ENCODE results near the gene GALR1.

DNA sequence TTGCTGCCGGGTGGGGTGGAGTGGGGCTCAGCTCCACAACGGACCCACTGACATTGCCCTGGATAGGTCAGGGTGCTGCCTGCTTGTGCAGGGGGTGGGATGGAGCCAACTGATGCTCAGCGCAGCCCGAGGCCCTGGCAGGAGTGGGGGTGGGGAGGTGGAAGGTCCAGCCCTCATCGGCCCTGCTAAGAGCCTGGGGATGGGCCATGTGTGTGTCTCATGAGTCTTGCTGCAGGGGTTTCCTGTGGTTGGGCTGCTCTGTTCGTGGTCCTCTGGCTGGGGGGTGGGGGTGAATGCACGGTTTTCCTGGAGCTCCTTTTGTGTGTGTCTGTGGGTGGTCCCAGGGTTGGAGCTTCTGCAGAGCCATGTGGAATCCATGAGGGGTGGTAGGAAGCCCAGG is 39.4 kb upstream of the GALR1 start:
- no peak for TF ChIP-seq POLR2A (IDR thresholded peaks at IDR 0.05)
- TF ChIP-seq, protein P1, sequence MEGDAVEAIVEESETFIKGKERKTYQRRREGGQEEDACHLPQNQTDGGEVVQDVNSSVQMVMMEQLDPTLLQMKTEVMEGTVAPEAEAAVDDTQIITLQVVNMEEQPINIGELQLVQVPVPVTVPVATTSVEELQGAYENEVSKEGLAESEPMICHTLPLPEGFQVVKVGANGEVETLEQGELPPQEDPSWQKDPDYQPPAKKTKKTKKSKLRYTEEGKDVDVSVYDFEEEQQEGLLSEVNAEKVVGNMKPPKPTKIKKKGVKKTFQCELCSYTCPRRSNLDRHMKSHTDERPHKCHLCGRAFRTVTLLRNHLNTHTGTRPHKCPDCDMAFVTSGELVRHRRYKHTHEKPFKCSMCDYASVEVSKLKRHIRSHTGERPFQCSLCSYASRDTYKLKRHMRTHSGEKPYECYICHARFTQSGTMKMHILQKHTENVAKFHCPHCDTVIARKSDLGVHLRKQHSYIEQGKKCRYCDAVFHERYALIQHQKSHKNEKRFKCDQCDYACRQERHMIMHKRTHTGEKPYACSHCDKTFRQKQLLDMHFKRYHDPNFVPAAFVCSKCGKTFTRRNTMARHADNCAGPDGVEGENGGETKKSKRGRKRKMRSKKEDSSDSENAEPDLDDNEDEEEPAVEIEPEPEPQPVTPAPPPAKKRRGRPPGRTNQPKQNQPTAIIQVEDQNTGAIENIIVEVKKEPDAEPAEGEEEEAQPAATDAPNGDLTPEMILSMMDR (IDR thresholded peaks at IDR 0.05), result no peak

All from heart left ventricle (tissue), 13 donors.